Bronchial epithelial cell (primary cell): ENCODE data around the gene ATRIP. TPM values are rescaled to one million over a fixed set of nuclear protein-coding genes. Genes with fewer than 3 reads are reported as not detected.

Experiments used
- DNase-seq: peaks from one replicate; pipeline ENCODE4 v3.0.0-alpha.2; 2010; ENCODE audit warnings: low read depth
- FAIRE-seq: peaks from 2 replicates; lab custom pipeline; 2011; peaks lifted over from hg19 to GRCh38; lab: Jason Lieb, UNC
- H3K27me3 ChIP-seq: 2 replicates; pipeline ENCODE4 v1.5.1; 2011; ENCODE audit warnings: low read length; ENCODE audit not compliant: control insufficient read depth, insufficient read depth
- H3K36me3 ChIP-seq: 2 replicates; pipeline ENCODE4 v1.5.1; 2011; ENCODE audit warnings: low read length; ENCODE audit not compliant: control insufficient read depth, insufficient read depth
- H3K4me3 ChIP-seq: 2 replicates; pipeline ENCODE4 v1.5.1; 2011; ENCODE audit warnings: mild to moderate bottlenecking, low read depth, low read length, control low read depth
- total RNA-seq: library from RNA; depleted of rRNA; stranded (reverse); fragments of >200 nt; gene quantifications from 2 replicates; pipeline ENCODE4 v1.2.1, GENCODE V29; 2014
- TF ChIP-seq, protein P1 (sequence below): IDR thresholded peaks from 2 replicates; pipeline ENCODE4 v1.5.1; 2011; ENCODE audit warnings: mild to moderate bottlenecking, moderate library complexity, low read length, control low read depth, inconsistent platforms; ENCODE audit not compliant: insufficient read depth, severe bottlenecking

Gene ATRIP
- total RNA-seq, 1 donor from 2014 or later = 5.5 TPM

DNA sequence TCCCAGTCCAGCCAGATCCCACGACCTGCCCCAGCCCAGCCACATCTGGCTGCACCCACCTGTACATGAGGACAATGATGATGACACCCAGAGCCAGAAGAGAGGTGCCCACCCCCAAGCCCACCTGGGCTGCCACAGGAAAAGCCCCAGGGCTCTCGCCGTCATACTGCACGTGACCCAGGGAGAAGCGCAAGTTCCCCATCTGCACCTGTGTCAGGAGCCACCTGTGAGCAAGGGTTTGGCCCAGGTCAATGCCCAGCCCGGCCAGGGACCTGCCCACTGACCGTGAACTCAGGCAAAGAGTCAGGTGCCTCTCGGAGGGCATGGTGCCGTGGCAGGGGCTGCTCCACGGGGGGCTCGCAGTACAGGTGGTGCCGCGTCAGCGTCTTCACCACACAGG is 32.9 kb upstream of the ATRIP start:
- peaks cover 90% of the 10 kb centered on the region for H3K36me3 ChIP-seq
- DNase-seq (no peak), FAIRE-seq (no peak)
- TF ChIP-seq, protein P1, sequence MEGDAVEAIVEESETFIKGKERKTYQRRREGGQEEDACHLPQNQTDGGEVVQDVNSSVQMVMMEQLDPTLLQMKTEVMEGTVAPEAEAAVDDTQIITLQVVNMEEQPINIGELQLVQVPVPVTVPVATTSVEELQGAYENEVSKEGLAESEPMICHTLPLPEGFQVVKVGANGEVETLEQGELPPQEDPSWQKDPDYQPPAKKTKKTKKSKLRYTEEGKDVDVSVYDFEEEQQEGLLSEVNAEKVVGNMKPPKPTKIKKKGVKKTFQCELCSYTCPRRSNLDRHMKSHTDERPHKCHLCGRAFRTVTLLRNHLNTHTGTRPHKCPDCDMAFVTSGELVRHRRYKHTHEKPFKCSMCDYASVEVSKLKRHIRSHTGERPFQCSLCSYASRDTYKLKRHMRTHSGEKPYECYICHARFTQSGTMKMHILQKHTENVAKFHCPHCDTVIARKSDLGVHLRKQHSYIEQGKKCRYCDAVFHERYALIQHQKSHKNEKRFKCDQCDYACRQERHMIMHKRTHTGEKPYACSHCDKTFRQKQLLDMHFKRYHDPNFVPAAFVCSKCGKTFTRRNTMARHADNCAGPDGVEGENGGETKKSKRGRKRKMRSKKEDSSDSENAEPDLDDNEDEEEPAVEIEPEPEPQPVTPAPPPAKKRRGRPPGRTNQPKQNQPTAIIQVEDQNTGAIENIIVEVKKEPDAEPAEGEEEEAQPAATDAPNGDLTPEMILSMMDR = no peak
- no peak overlapping the region for H3K4me3 ChIP-seq
- no peaks in the 10 kb centered on the region for H3K27me3 ChIP-seq

GRCh38 chr3:48414376-48415250 is 31.9 kb upstream of the ATRIP start:
- TF ChIP-seq, protein P1 = no peak
- no peaks in the 10 kb centered on the region for H3K27me3 ChIP-seq
- FAIRE-seq = no peak
- H3K36me3 ChIP-seq = peaks cover 89% of the 10 kb centered on the region
- no peak overlapping the region for H3K4me3 ChIP-seq
- DNase-seq = no peak

GRCh38 chr3:48415251-48415953 is 31.1 kb upstream of the ATRIP start:
- H3K27me3 ChIP-seq = no peaks in the 10 kb centered on the region
- H3K36me3 ChIP-seq = peaks cover 85% of the 10 kb centered on the region
- H3K4me3 ChIP-seq = no peak overlapping the region
- TF ChIP-seq, protein P1 = no peak
- DNase-seq (no peak), FAIRE-seq (no peak)

DNA sequence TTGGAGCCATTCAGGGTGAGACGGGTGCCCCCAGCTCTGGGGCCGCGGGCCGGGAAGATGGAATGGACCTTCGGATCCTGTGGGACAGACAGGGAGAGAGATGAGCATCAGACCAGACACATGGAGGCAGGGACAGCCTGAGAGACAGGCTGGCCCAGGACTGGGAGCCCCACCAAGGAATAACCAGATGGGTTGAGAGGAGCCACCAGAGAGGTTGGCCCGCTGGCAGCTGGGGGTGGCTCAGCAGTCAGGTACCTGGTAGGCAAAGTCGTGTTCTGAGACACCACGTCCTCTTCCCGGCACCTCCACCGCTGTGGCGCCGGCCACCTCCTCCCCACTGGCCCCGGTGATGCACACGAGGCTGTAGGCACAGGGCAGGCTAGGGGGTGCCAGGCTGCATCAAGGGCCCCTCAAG is 30.4 kb upstream of the ATRIP start:
- Histone ChIP-seq H3K4me3 (no peak overlapping the region), H3K36me3 (peaks cover 85% of the 10 kb centered on the region), H3K27me3 (no peaks in the 10 kb centered on the region)
- TF ChIP-seq, protein P1 = no peak
- FAIRE-seq (no peak), DNase-seq (no peak)

- TF ChIP-seq, protein P1 = no peak
- Histone ChIP-seq H3K27me3 (no peaks in the 10 kb centered on the region), H3K4me3 (no peak overlapping the region), H3K36me3 (peaks cover 85% of the 10 kb centered on the region)
- DNase-seq (no peak), FAIRE-seq (no peak)
These were observed 30.0 kb upstream of the ATRIP start for GRCh38 chr3:48416546-48416945.
